Retina (tissue), 1 donor: ENCODE data around the gene CPA4.
"Not testable (repeated sequence)": the region's sequence is repeated elsewhere in the genome, so short reads cannot be mapped to it uniquely, and the experiment has no call there.

Experiments used
- DNase-seq: peaks from one replicate; pipeline ENCODE4 v3.0.0-alpha.2; 2016

The CPA4 gene, protein sequence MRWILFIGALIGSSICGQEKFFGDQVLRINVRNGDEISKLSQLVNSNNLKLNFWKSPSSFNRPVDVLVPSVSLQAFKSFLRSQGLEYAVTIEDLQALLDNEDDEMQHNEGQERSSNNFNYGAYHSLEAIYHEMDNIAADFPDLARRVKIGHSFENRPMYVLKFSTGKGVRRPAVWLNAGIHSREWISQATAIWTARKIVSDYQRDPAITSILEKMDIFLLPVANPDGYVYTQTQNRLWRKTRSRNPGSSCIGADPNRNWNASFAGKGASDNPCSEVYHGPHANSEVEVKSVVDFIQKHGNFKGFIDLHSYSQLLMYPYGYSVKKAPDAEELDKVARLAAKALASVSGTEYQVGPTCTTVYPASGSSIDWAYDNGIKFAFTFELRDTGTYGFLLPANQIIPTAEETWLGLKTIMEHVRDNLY

DNA sequence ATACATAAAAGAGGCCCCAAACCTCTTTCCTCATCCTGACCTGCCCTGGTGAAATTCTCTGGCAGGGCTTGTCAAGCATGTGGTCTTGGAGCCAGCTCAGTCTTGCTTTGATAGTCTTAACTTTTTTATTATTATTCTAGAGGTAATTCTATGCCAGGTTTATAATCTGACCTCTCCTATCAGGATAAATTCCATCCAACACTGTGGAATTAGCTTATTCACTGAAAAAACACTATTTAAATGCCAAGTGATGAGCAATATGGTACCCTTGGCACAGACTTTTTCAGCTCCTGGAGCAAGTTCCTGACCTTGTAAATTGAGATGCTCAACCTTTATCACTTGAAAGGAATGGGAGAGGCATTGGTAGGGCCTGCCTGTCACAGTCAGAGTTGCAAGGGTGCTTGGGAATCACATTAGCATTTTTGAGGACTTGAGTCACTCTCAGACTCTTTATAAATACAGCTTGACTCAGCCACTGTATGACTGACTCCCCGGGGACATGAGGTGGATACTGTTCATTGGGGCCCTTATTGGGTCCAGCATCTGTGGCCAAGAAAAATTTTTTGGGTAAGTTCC, at the start of gene CPA4:
Gene CPA4, plus strand, starts transcription at position 480 of the 576 bp plus-strand sequence. Its CDS starts 20 bp downstream, at position 500.
- DNase-seq, result no peak

DNA sequence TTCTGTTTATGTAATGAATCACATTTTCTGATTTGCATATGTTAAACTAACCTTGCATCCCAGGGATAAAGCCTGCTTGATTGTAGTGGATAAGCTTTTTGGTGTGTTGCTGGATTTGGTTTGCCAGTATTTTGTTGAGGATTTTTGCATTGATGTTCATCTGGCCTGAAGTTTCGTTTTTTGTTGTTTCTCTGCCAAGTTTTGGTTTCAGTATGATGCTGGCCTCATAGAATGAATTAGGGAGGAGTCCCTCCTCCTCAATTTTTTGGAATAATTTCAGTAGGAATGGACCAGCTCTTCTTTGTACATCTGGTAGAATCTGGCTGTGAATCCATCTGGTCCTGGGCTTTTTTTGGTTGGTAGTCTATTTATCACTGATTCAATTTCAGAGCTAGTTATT, 49.5 kb upstream of the CPA4 start:
- DNase-seq, result not testable (repeated sequence)

DNA sequence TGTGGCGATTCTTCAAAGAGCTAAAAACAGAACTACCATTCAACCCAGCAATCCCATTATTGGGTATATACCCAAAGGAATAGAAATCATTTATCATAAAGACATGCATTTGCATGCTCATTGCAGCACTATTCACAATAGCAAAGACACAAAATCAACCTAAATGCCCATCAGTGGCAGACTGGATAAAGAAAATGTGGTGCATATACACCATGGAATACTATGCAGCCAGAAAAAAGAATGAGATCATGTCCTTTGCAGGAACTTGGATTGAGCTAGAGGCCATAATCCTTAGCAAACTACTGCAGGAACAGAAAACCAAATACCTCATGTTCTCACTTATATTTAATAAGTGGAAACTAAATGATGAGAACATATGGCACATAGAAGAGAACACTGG, 46.5 kb upstream of the CPA4 start:
- DNase-seq, result not testable (repeated sequence)

DNA sequence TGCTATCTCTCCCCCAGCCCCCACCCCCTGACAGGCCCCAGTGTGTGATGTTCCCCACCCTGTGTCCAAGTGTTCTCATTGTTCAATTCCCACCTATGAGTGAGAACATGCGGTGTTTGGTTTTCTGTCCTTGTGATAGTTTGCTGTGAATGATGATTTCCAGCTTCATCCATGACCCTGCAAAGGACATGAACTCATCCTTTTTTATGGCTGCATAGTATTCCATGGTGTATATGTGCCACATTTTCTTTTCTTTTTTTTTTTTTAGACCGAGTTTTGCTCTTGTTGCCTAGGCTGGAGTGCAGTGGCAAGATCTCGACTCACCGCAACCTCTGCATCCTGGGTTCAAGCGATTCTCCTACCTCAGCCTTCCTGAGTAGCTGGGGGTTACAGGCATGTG, 44.1 kb upstream of the CPA4 start:
- DNase-seq, result not testable (repeated sequence)

DNA sequence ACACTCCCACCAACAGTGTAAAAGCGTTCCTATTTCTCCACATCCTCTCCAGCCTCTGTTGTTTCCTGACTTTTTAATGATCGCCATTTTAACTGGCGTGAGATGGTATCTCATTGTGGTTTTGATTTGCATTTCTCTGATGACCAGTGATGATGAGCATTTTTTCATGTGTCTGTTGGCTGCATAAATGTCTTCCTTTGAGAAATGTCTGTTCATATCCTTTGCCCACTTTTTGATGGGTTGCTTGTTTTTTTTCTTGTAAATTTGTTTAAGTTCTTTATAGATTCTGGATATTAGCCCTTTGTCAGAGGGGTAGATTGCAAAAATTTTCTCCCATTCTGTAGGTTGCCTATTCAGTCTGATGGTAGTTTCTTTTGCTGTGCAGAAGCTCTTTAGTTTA, 43.3 kb upstream of the CPA4 start:
- DNase-seq, result not testable (repeated sequence)

DNA sequence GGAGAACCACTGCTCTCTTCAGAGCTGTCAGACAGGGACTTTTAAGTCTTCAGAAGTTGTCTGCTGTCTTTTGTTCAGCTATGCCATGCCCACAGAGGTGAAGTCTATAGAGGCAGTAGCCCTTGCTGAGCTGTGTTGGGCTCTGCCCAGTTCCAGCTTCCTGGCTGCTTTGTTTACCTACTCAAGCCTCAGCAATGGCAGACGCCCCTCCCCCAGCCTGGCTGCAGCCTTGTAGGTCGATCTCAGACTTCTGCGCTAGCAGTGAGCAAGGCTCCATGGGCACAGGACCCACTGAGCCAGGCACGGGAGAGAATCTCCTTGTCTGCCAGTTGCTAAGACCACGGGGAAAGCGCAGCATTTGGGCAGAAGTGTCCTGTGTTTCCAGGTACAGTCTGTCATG, 38.4 kb upstream of the CPA4 start:
- no peak for DNase-seq

DNA sequence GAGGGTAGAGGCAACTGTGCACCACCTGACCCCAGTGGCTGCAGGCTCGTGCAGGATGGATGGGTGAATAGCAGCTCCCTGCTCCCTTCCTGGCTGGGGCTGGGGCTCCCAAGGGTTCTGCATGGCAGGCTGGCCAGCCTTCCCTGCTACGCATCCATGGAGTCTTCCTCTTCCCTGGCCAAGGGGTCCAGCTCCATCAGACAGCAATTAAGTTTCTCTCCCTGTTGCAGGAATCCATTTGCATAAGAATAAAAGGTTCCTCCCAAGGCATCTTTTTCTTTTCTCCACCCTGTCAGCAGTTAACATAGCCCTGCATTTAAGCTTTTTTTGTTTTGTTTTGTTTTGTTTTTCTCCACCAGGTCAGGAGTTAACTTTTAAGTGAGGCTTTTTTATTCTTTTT, 36.3 kb upstream of the CPA4 start:
- DNase-seq, result no peak

DNA sequence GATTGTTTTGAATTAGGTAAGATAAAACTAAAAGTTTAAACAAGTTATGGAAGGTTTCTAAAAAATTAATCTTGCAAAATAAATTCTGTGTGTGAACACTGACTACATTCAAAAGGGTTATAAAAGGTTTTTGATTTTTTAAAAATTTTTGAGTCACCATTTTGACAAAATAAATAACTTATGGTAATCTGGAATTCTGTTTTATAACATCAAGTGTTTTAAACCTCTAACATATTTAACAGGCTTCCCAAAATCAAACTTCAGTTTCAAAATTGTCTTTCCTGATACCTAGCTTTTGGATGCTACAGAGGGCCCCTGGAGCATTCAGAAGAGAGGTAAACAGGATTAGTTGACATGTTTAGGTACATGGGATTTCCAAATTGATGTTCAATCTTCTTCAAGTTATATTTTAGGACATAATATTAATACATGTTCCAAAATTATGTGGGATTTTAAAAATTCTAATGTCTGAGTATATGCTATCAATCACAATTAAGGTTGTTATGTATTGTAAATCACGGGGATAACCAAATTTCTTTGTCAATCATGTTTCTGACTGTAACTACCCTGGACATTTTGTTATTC, 34.4 kb upstream of the CPA4 start:
- DNase-seq, result no peak

DNA sequence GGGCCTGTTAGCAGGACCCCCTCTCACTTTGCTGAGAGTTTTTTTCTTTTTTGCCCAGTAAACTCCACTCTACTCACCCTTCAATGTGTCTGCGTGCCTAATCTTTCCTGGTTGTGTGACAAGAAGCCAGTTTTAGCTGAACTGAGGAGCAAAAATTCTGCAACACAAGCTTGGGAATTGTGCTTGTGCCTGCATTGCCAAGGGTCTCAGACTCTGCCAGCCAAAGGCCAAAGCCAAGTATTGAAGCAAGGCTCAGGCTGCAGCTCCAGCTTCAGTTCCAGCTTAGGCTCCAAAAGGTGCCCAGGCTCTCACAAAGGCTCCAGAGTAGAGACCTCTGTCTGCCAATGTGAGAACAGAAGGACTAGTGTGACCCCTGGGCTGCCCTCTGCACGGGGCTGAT, 30.5 kb upstream of the CPA4 start:
- no peak for DNase-seq

DNA sequence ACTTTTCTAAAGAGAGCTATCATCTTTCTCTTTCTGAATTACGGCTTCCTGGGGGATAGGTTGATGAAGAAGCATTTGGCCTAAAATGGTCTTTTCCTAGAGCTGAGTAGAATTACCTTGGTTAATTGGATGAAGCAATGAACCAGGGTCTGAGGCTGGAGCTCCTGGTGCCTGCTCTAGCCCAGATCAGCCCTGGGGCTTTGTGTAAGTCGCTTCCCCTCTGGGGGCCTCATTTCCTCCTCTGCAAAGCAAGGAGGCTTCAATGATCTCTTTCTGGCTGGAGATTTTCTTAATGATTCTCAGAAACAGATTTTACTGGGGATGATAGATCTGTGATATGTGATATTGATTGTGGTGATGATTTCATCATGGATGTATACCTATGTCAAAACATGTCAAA, 29.8 kb upstream of the CPA4 start:
- no peak for DNase-seq

DNA sequence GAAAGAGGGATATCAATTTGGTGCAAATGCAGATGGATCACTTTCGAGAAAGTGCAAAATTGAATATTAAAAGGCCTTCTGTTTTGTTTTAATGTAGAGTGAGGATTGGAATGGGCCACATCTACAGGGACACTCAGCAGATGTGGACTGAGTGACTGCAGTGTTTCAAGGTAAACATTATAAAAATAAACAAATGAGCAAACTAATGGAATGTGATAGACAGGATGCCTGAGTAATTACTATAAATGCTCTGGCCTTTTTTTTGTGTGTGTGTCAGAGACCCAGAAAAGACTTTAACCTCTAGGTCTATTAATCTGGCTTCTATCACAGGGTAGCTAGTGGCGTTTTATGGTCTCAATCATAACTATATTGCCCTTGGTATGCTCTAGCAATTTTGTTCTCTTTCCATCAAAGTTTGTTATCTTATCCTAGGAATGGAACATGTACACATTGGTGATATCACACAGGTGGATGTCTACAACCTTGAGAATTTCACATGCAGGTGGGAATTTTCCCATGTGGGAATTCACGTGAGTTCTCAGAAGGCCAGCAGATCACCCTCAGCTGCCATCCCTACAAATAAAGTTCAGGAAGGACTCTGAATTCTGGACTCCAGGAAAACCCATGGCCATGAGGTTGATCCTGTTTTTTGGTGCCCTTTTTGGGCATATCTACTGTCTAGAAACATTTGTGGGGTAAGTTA, 26.6 kb upstream of the CPA4 start, which contains the start of gene CPA2:
Gene CPA2, plus strand, starts transcription at position 606 of the 703 bp plus-strand sequence. Its CDS starts 19 bp downstream, at position 625.
- DNase-seq, result no peak

DNA sequence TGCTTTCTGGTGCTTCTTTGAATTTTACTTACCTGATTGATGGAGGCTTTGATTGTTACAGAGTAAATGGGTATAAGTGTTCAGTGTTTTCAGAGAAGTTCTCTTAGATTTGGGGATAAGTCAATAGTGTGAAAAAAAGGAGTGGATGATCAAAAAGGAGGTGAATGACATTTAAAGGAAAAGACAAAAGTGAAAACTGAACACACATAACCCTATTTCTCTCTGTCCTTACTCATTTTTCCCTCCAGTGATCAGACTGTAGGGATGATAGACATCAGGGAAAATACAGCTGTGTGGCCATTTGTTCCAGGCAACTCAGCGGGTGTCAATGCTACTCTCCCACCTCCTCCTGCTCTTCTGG, 26.0 kb upstream of the CPA4 start:
- DNase-seq, result no peak

DNA sequence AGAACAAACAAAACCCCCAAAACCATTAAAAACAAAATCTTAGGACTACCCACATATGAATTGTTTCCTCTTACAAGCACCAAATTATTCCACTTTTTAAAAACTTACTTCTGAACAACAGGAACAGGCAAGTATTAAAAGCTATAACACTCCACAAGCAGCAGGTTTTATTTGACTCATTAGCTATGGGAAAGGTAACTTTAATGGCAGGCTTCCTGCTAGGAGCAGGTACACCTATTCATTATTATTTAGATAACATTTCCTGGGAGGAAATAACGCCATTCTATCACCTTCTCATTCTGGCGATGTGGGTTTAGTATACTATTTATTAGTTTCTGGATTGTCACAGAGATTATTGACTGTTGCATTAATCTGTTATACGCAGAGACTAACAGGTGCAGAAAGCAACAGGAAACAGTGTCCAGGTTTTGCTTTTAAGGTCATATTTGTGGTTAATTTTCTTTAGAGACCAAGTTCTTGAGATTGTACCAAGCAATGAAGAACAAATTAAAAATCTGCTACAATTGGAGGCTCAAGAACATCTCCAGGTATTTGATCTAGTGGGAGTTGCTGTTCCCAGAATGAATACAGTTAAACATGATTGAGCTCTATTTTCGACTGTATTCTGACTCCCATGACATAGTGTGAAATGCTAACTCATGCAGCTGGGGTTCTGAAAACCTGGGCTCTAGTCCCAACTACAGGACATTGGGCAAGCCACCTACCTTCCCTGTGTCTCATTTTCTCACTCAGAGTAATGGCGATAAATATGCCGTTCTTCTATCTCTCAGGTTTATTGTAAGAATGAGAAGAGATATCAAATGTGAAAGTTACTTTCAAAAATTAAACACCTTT, 24.3 kb upstream of the CPA4 start:
- DNase-seq, result no peak

DNA sequence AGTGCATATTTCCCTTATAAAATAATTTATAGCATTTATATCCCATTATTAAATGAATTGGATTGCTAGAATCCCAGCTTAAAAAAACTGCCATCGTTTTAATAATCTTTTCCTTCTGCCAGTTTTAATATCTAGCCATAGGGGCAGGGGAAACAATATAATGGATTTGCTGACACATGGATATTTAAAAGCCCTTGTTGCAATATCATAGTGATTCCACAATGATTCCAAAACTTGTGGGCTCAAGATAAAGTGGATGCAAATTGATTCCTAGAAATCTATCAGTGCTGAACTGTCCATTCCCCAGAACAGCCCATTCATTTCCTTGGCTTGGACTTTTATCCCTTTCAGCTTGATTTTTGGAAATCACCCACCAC, 23.7 kb upstream of the CPA4 start:
- DNase-seq, result no peak

DNA sequence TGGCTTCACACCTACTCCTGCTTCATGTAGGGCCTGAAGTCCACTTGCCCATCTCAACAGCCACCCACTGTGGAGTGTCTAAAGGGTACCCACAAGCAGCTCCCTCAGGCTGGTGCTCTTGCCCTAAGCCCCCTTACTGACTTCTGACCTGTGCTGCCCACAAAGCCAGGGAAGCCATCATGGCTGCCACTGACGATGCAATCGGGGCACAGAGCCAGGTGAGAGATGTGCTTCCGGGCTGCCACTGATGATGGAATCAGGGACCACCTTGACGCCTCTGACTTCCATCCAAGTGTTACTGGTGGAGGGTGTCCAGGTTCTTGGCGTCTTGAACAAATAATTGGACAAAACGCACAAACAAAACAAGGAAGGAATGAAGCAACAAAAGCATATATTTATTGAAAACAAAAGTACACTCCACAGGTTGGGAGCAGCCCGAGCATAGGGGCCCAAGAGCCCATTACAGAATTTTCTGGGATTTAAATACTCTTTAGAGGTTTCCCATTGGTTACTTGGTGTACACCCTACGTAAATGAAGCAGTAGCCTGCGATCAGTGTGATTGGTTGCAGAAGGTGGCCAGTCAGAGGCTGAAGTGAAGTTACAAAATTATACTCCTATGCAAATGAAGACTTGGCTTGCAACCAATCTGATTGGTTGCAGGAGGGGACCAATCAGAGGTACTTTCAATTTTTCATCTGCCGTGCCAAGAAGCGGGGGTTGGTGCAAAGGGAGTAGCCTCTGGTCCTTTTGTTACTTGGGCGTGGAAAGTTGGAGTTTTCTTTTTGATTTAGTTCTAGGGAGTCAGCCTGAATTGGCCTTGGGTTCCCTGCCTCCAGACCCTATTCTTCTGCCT, 21.8 kb upstream of the CPA4 start:
- no peak for DNase-seq

DNA sequence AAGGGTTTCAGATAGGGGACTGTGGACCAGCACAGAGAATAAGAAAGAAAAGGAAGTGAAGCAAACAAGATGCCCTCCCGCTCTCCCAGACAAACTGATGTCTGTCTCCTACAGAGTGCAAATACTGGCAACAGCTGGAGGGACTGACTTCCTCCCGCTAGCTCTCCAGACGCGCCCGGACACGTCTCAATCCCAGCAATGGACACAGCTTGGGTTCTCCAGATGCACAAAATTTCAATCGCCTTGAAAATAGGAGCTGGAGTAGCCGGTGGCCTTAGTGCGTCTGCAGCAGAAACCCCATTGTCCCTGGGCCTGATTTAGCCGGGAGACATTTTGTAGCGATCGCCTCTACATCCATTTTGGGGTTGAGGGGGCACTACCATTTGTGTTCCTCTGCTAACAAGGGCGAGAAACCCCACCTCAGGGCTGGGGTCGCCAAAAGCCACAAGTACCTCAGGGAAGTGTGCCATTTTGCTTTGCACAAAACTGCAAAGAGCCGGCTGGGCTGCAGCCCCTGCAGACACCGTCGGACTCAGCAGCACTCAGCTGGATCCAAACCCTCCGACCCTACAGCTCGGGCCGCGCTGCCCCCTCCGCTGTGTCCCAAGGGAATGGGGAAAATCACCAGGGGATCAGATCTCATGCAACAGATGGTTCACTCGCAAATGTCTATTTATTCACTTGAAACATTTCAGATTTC, 20.4 kb upstream of the CPA4 start:
- no peak for DNase-seq

DNA sequence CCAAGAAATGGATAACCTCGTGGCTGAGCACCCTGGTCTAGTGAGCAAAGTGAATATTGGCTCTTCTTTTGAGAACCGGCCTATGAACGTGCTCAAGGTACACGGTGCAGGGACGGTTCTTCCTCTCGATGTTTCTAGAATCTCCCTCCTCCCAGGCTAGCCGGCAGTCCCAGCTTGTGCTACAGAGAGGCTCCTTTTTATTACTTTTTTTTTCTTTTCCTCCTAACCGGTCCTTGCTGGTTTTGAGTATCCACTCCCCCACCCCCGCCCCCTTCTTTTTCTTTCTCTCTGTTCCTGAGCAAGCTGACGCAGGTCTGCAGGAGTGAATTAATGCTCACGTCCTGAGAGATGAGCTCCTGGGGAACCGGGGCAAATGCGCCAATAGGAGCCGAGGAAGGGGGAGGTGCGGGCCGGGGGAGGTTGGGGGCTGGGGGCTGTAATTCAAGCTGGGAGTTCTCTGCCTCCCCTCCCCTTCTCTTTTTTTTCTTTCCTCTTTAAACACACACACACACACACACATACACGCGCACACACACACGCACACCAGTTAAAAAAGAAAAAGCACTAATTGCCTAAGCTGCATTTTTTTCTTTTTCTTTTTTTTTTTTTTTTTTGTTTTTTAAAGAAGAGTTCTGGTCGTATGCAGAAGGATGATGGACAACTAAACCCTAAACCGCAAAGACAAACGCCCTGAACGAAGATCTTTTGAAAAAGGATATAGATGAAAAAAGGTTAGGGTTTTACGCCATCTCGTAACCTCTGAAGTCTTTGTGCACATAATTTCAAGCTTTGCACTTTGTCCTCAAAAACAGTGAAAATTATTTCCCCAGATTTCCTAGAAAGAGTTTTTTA, 19.7 kb upstream of the CPA4 start:
- peak; percentile 85 for DNase-seq

DNA sequence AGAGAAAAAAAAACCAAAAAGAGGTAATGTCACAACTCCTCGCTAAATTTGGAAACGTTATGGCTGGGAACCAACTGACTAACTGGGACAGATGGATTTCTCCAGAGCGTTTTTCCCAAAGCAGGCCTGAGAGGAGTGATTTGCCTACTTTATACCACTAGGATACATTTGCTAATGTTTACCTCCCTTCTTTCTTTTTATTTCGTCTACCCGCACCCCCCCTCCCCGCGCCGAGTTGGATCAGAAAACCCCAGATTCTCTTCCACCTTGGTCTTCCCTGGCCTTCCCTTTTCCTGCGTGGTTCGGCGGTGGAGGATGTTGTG, 19.1 kb upstream of the CPA4 start:
- no peak for DNase-seq

DNA sequence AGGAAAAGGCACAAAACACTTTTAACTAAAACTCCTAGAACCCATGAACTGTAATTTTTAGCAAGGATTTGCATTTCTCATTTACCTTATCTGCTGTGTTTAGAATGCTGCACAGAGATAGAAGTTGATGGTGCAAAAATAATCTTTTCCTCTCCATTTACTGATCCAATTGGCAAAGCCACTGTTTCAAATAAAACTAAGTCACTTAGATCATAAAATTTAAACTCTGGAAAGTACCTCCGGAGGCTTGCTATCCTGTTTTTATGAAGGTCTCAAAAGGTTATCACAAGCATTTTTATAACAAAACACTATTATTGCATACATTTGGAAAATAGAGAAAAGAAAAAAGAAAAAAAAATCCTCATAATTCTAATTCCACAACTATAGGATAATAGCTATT, 18.7 kb upstream of the CPA4 start:
- no peak for DNase-seq

DNA sequence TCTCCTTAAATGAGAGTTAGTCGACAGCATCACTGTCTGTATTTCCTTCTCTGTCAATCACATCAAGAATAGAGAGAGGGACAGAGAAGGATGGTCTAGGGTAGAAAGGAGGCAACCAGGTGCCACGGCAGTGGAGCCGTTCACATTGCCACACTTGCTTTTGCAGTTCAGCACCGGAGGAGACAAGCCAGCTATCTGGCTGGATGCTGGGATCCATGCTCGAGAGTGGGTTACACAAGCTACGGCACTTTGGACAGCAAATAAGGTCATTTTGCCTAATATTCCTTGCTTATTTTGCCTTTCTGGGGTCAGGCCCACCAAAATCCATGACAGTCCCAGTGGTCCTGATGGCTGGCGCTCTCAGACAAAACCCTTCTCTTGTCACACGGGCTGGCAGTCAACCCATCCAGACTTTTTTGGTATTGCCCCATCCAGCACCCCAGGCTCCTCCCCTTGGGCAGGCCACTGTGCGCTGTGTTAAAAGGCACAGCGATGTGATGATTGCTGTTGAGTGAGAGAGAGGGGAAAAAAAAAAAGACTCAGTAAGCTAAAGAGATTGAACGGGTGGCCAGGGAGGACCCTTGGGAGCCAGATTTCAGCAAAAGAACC, 17.9 kb upstream of the CPA4 start:
- DNase-seq, result peak; percentile 60
